Stimulated activated effector memory CD8-positive, alpha-beta T cell treated with anti-CD3 and anti-CD28 coated beads, Interleukin-12 subunit alpha, Interleukin-12 subunit beta, amount 100 ng/mL, for 72 hours (primary cell): ENCODE data around the gene SCD5.

Source experiments
- ATAC-seq: fragments of 150-1000 bp; cut with Tn5 transposase; 2 replicates; pipeline ENCODE4 v1.10.0; 2021
- DNase-seq, 2 donors: peaks; one replicate each; pipeline ENCODE4 v3.0.0; 2021 to 2022; ENCODE audit warnings: low spot score in 2 of 2
- H3K27ac Mint-ChIP-seq: one replicate; pipeline ENCODE4 v1.8.0; 2022; ENCODE audit warnings: mild to moderate bottlenecking, mixed read lengths
- H3K36me3 Mint-ChIP-seq: one replicate; pipeline ENCODE4 v1.8.0; 2022; ENCODE audit warnings: mild to moderate bottlenecking, mixed read lengths
- H3K4me1 Mint-ChIP-seq: one replicate; pipeline ENCODE4 v1.8.0; 2022; ENCODE audit warnings: mixed read lengths
- H3K4me3 Mint-ChIP-seq: one replicate; pipeline ENCODE4 v1.8.0; 2022; ENCODE audit warnings: mild to moderate bottlenecking, mixed read lengths
- H3K9me3 Mint-ChIP-seq: one replicate; pipeline ENCODE4 v1.8.0; 2022; ENCODE audit warnings: mixed read lengths

The SCD5 gene

GRCh38 chr4:82704156-82704555 is 94.4 kb downstream of the SCD5 start:
- ATAC-seq (no peak), DNase-seq (no peak)
- Mint-ChIP-seq H3K4me3 (no peak overlapping the region), H3K9me3 (no peaks in the 10 kb centered on the region), H3K36me3 (no peaks in the 10 kb centered on the region), H3K4me1 (no peaks in the 10 kb centered on the region), H3K27ac (no peak overlapping the region)

GRCh38 chr4:82698412-82698811 is 100.2 kb downstream of the SCD5 start:
- no peaks in the 10 kb centered on the region for H3K9me3 Mint-ChIP-seq
- no peak overlapping the region for H3K4me3 Mint-ChIP-seq
- no peak overlapping the region for H3K27ac Mint-ChIP-seq
- H3K4me1 Mint-ChIP-seq, result no peaks in the 10 kb centered on the region
- DNase-seq (no peak), ATAC-seq (no peak)
- H3K36me3 Mint-ChIP-seq, result no peaks in the 10 kb centered on the region

- H3K4me1 Mint-ChIP-seq, result no peaks in the 10 kb centered on the region
- no peaks in the 10 kb centered on the region for H3K9me3 Mint-ChIP-seq
- DNase-seq, result no peak
- no peak overlapping the region for H3K4me3 Mint-ChIP-seq
- H3K27ac Mint-ChIP-seq, result no peak overlapping the region
- ATAC-seq, result no peak
- no peaks in the 10 kb centered on the region for H3K36me3 Mint-ChIP-seq
These were observed 101.0 kb downstream of the SCD5 start for GRCh38 chr4:82697561-82697960.

GRCh38 chr4:82696117-82696860 is 102.3 kb downstream of the SCD5 start:
- Mint-ChIP-seq H3K9me3 (no peaks in the 10 kb centered on the region), H3K27ac (no peak overlapping the region), H3K36me3 (no peaks in the 10 kb centered on the region), H3K4me1 (no peaks in the 10 kb centered on the region), H3K4me3 (no peak overlapping the region)
- DNase-seq (no peak), ATAC-seq (no peak)

GRCh38 chr4:82694892-82695291 is 103.7 kb downstream of the SCD5 start:
- H3K27ac Mint-ChIP-seq, result no peak overlapping the region
- ATAC-seq, result no peak
- H3K4me3 Mint-ChIP-seq, result no peak overlapping the region
- H3K36me3 Mint-ChIP-seq, result no peaks in the 10 kb centered on the region
- DNase-seq, result no peak
- H3K9me3 Mint-ChIP-seq, result no peaks in the 10 kb centered on the region
- no peaks in the 10 kb centered on the region for H3K4me1 Mint-ChIP-seq

GRCh38 chr4:82694046-82694445 is 104.5 kb downstream of the SCD5 start:
- peak; percentile 33 for ATAC-seq
- Mint-ChIP-seq H3K4me3 (no peak overlapping the region), H3K27ac (no peak overlapping the region), H3K36me3 (no peaks in the 10 kb centered on the region), H3K4me1 (no peaks in the 10 kb centered on the region), H3K9me3 (no peaks in the 10 kb centered on the region)
- no peak for DNase-seq

GRCh38 chr4:82692101-82692780 is 106.4 kb downstream of the SCD5 start:
- peak; percentile 8 for ATAC-seq
- Mint-ChIP-seq H3K27ac (no peak overlapping the region), H3K9me3 (no peaks in the 10 kb centered on the region), H3K4me1 (no peaks in the 10 kb centered on the region), H3K36me3 (no peaks in the 10 kb centered on the region), H3K4me3 (no peak overlapping the region)
- DNase-seq, result no peak

GRCh38 chr4:82691431-82691830 is 107.2 kb downstream of the SCD5 start:
- H3K4me3 Mint-ChIP-seq, result no peak overlapping the region
- no peak for ATAC-seq
- H3K9me3 Mint-ChIP-seq, result no peaks in the 10 kb centered on the region
- no peak overlapping the region for H3K27ac Mint-ChIP-seq
- no peak for DNase-seq
- H3K36me3 Mint-ChIP-seq, result no peaks in the 10 kb centered on the region
- H3K4me1 Mint-ChIP-seq, result no peaks in the 10 kb centered on the region

GRCh38 chr4:82688091-82688795 is 110.4 kb downstream of the SCD5 start:
- no peaks in the 10 kb centered on the region for H3K9me3 Mint-ChIP-seq
- no peaks in the 10 kb centered on the region for H3K36me3 Mint-ChIP-seq
- no peaks in the 10 kb centered on the region for H3K4me1 Mint-ChIP-seq
- DNase-seq, result no peak
- H3K4me3 Mint-ChIP-seq, result no peak overlapping the region
- no peak for ATAC-seq
- H3K27ac Mint-ChIP-seq, result no peak overlapping the region

GRCh38 chr4:82687531-82687930 is 111.1 kb downstream of the SCD5 start:
- Mint-ChIP-seq H3K9me3 (no peaks in the 10 kb centered on the region), H3K4me1 (no peaks in the 10 kb centered on the region), H3K27ac (no peak overlapping the region), H3K36me3 (no peaks in the 10 kb centered on the region), H3K4me3 (no peak overlapping the region)
- ATAC-seq (no peak), DNase-seq (no peak)

GRCh38 chr4:82681754-82682153 is 116.8 kb downstream of the SCD5 start:
- DNase-seq, result no peak
- no peaks in the 10 kb centered on the region for H3K9me3 Mint-ChIP-seq
- no peaks in the 10 kb centered on the region for H3K4me1 Mint-ChIP-seq
- no peaks in the 10 kb centered on the region for H3K36me3 Mint-ChIP-seq
- no peak overlapping the region for H3K4me3 Mint-ChIP-seq
- no peak overlapping the region for H3K27ac Mint-ChIP-seq
- no peak for ATAC-seq

GRCh38 chr4:82680834-82681233 is 117.8 kb downstream of the SCD5 start:
- DNase-seq, result no peak
- H3K27ac Mint-ChIP-seq, result no peak overlapping the region
- H3K4me1 Mint-ChIP-seq, result no peaks in the 10 kb centered on the region
- no peaks in the 10 kb centered on the region for H3K9me3 Mint-ChIP-seq
- no peak overlapping the region for H3K4me3 Mint-ChIP-seq
- H3K36me3 Mint-ChIP-seq, result no peaks in the 10 kb centered on the region
- no peak for ATAC-seq

GRCh38 chr4:82679531-82679930 is 119.1 kb downstream of the SCD5 start:
- Mint-ChIP-seq H3K4me1 (no peaks in the 10 kb centered on the region), H3K36me3 (no peaks in the 10 kb centered on the region), H3K4me3 (no peak overlapping the region), H3K9me3 (no peaks in the 10 kb centered on the region), H3K27ac (no peak overlapping the region)
- DNase-seq (no peak), ATAC-seq (no peak)

- ATAC-seq (no peak), DNase-seq (no peak)
- no peak overlapping the region for H3K27ac Mint-ChIP-seq
- no peaks in the 10 kb centered on the region for H3K9me3 Mint-ChIP-seq
- H3K4me3 Mint-ChIP-seq, result no peak overlapping the region
- H3K4me1 Mint-ChIP-seq, result no peaks in the 10 kb centered on the region
- H3K36me3 Mint-ChIP-seq, result no peaks in the 10 kb centered on the region
These were observed 120.5 kb downstream of the SCD5 start for GRCh38 chr4:82678051-82678450.

GRCh38 chr4:82677327-82677726 is 121.3 kb downstream of the SCD5 start:
- no peaks in the 10 kb centered on the region for H3K9me3 Mint-ChIP-seq
- ATAC-seq, result no peak
- H3K27ac Mint-ChIP-seq, result no peak overlapping the region
- H3K4me3 Mint-ChIP-seq, result no peak overlapping the region
- no peaks in the 10 kb centered on the region for H3K4me1 Mint-ChIP-seq
- no peak for DNase-seq
- no peaks in the 10 kb centered on the region for H3K36me3 Mint-ChIP-seq
